HepG2 (cell line): ENCODE data around the gene SLC7A8. TPM values are rescaled to one million over a fixed set of nuclear protein-coding genes. Genes with fewer than 3 reads are reported as not detected.

Source experiments
- BHLHE40 ChIP-seq: IDR thresholded peaks from 2 replicates; pipeline ENCODE4 v1.6.1; 2011; ENCODE audit warnings: low read length, improper control_type of control experiment
- ELK4 ChIP-seq: sonication (generic); formaldehyde crosslinking; IDR thresholded peaks from 2 replicates; pipeline ENCODE4 v1.9.0; 2021; ENCODE audit warnings: missing genetic modification reagents, borderline replicate concordance
- FOXA1 ChIP-seq, 2 experiments: fragments of 450-650 bp in 1 of 2; sonication (generic) in 1 of 2; formaldehyde crosslinking in 1 of 2; IDR thresholded peaks; 2 replicates each; pipeline versions ENCODE4 v1.4.0 to v1.6.1; 2016 to 2020; ENCODE audit warnings: missing genetic modification reagents in 1 of 2
- GABPB1 ChIP-seq: IDR thresholded peaks from 2 replicates; pipeline ENCODE4 v1.6.1; 2016; ENCODE audit warnings: mild to moderate bottlenecking, missing genetic modification reagents, moderate library complexity, missing compliant biosample characterization
- GMEB2 ChIP-seq: IDR thresholded peaks from 2 replicates; pipeline ENCODE4 v1.6.1; 2016; ENCODE audit warnings: missing biosample characterization, missing genetic modification reagents, low read depth
- HDAC2 ChIP-seq: sonication (generic); formaldehyde crosslinking; IDR thresholded peaks from 2 replicates; pipeline ENCODE4 v1.4.0; 2020; ENCODE audit warnings: missing genetic modification reagents
- HNRNPK ChIP-seq: fragments of 200-400 bp; formaldehyde crosslinking; IDR thresholded peaks from 2 replicates; pipeline ENCODE4 v1.6.1; 2018; ENCODE audit warnings: low read length, low read depth, moderate library complexity, mild to moderate bottlenecking; ENCODE audit not compliant: poor library complexity, severe bottlenecking
- KDM2A ChIP-seq: sonication (generic); formaldehyde crosslinking; IDR thresholded peaks from 2 replicates; pipeline ENCODE4 v1.4.0; 2020; ENCODE audit warnings: low read depth, missing genetic modification reagents, borderline replicate concordance
- KMT2A ChIP-seq: sonication (generic); formaldehyde crosslinking; IDR thresholded peaks from 2 replicates; pipeline ENCODE4 v1.4.0; 2020; ENCODE audit warnings: missing genetic modification reagents
- LCORL ChIP-seq, 2 experiments: fragments of 450-650 bp in 1 of 2; sonication (generic) in 1 of 2; formaldehyde crosslinking in 1 of 2; IDR thresholded peaks; 2 replicates each; pipeline versions ENCODE4 v1.5.0 to v1.6.1; 2017 to 2020; ENCODE audit warnings: antibody characterized with exemption in 1 of 2, missing genetic modification reagents in 1 of 2
- MXD3 ChIP-seq: IDR thresholded peaks from 2 replicates; pipeline ENCODE4 v1.6.1; 2016; ENCODE audit warnings: mild to moderate bottlenecking, missing biosample characterization, missing genetic modification reagents
- NFIC ChIP-seq: IDR thresholded peaks from 2 replicates; pipeline ENCODE4 v1.6.1; 2012; ENCODE audit warnings: mild to moderate bottlenecking, low read length, inconsistent platforms
- SIX1 ChIP-seq: sonication (generic); formaldehyde crosslinking; IDR thresholded peaks from 2 replicates; pipeline ENCODE4 v1.4.0; 2020; ENCODE audit warnings: missing genetic modification reagents, borderline replicate concordance
- SKIL ChIP-seq: sonication (generic); formaldehyde crosslinking; IDR thresholded peaks from 2 replicates; pipeline ENCODE4 v1.8.0; 2022; ENCODE audit warnings: missing genetic modification reagents, mild to moderate bottlenecking, moderate library complexity, borderline replicate concordance
- SMARCE1 ChIP-seq: fragments of 450-650 bp; IDR thresholded peaks from 2 replicates; pipeline ENCODE4 v1.6.1; 2017; ENCODE audit warnings: borderline replicate concordance
- TEAD3 ChIP-seq: optimal IDR thresholded peaks from 2 replicates; pipeline ENCODE3; 2016; ENCODE audit warnings: borderline replicate concordance
- ZBTB37 ChIP-seq: sonication (generic); formaldehyde crosslinking; IDR thresholded peaks from 2 replicates; pipeline ENCODE4 v1.4.0; 2020; ENCODE audit warnings: mild to moderate bottlenecking, missing genetic modification reagents
- ZBTB7B ChIP-seq: sonication (generic); formaldehyde crosslinking; IDR thresholded peaks from 2 replicates; pipeline ENCODE4 v1.4.0; 2020; ENCODE audit warnings: missing genetic modification reagents
- ZNF17 ChIP-seq: sonication (generic); formaldehyde crosslinking; IDR thresholded peaks from 2 replicates; pipeline ENCODE4 v1.5.0; 2020; ENCODE audit warnings: mild to moderate bottlenecking, missing genetic modification reagents
- ZNF263 ChIP-seq: sonication (generic); formaldehyde crosslinking; IDR thresholded peaks from 2 replicates; pipeline ENCODE4 v1.4.0; 2020; ENCODE audit warnings: missing genetic modification reagents
- ZNF432 ChIP-seq: sonication (generic); formaldehyde crosslinking; IDR thresholded peaks from 2 replicates; pipeline ENCODE4 v1.5.0; 2020; ENCODE audit warnings: missing genetic modification reagents, mild to moderate bottlenecking, borderline replicate concordance
- ZNF768 ChIP-seq: sonication (generic); formaldehyde crosslinking; IDR thresholded peaks from 2 replicates; pipeline ENCODE4 v1.4.0; 2020; ENCODE audit warnings: missing genetic modification reagents
- polyA plus RNA-seq, 8 experiments: library from polyadenylated mRNA; depleted of rRNA in 3 of 8; stranded (reverse) in 7 of 8; unstranded in 1 of 8; fragments of >200 nt; fragmentation: Illumina TruSeq in 4 of 8; extraction: Trizol in 4 of 8; gene quantifications; 2 replicates each; pipeline versions ENCODE4 v1.2.1 to v1.2.3, GENCODE V29; 2011 to 2016; ENCODE audit warnings: low read depth in 4 of 8, missing spikeins in 1 of 8, mixed read lengths in 1 of 8; ENCODE audit not compliant: insufficient read depth in 1 of 8
- total RNA-seq, 5 experiments: library from RNA; depleted of rRNA; stranded (reverse); fragments of >200 nt; fragmentation: Illumina TruSeq; extraction: Trizol; gene quantifications; 2 replicates each; pipeline ENCODE4 v1.2.3, GENCODE V29; 2016; ENCODE audit warnings: low read depth in 1 of 5

SLC7A8 gene
- total and polyA plus RNA-seq, 2 of the 13 experiments (the other 11 are each of a cell fraction or from before 2014, with no cell fraction given): 0.25 TPM; not detected in 1

- TF ChIP-seq ZNF768 (CRISPR knock-in tag): no peak
- TF ChIP-seq NFIC: no peak
- peak; percentile 96 for TF ChIP-seq GABPB1 (CRISPR knock-in tag)
- no peak; the same call in none of the 2 replicates for TF ChIP-seq KMT2A (CRISPR knock-in tag)
- TF ChIP-seq SMARCE1: no peak
- no peak for TF ChIP-seq ZBTB37 (CRISPR knock-in tag)
- TF ChIP-seq TEAD3 (CRISPR knock-in tag): peak; percentile 53
- TF ChIP-seq FOXA1 (IDR thresholded peaks at IDR 0.05): no peak
- TF ChIP-seq FOXA1 (CRISPR knock-in tag; IDR thresholded peaks at IDR 0.05): 0 out of 2 replicates have a peak, but pooled peaks have one; percentile 19
- TF ChIP-seq GMEB2: no peak; the same call in 1 of the 2 replicates
- no peak for TF ChIP-seq ZNF17 (CRISPR knock-in tag)
- TF ChIP-seq SIX1 (CRISPR knock-in tag): no peak
- no peak for TF ChIP-seq MXD3
- TF ChIP-seq HNRNPK: no peak
- no peak for TF ChIP-seq SKIL (CRISPR knock-in tag)
- TF ChIP-seq ZBTB7B (CRISPR knock-in tag): peak; percentile 56; the same call in 1 of the 2 replicates
- TF ChIP-seq BHLHE40: no peak
- TF ChIP-seq ZNF263 (CRISPR knock-in tag): peak; percentile 23; the same call in 1 of the 2 replicates
- TF ChIP-seq HDAC2 (CRISPR knock-in tag): peak; percentile 49; the same call in 1 of the 2 replicates
- TF ChIP-seq KDM2A (CRISPR knock-in tag): peak; percentile 32; the same call in 1 of the 2 replicates
- peak; percentile 95; the same call in 1 of the 2 replicates for TF ChIP-seq ELK4 (CRISPR knock-in tag)
- 0 out of 2 replicates have a peak, but pooled peaks have one; percentile 14 for TF ChIP-seq LCORL (IDR thresholded peaks at IDR 0.05)
- TF ChIP-seq LCORL (CRISPR knock-in tag; IDR thresholded peaks at IDR 0.05): peak; percentile 86
- no peak for TF ChIP-seq ZNF432 (CRISPR knock-in tag)
Observed at GRCh38 chr14:23095196-23096108, 88.0 kb downstream of the SLC7A8 start, which contains the start of gene C14orf119 (continued).
